ENCODE measurements around the gene CCK. TPM values are rescaled to one million over a fixed set of nuclear protein-coding genes. Genes with fewer than 3 reads are reported as not detected.

The CCK gene
- total and polyA plus RNA-seq, 2 experiments from 2014 or later: 3.1 to 4.2 TPM

DNA sequence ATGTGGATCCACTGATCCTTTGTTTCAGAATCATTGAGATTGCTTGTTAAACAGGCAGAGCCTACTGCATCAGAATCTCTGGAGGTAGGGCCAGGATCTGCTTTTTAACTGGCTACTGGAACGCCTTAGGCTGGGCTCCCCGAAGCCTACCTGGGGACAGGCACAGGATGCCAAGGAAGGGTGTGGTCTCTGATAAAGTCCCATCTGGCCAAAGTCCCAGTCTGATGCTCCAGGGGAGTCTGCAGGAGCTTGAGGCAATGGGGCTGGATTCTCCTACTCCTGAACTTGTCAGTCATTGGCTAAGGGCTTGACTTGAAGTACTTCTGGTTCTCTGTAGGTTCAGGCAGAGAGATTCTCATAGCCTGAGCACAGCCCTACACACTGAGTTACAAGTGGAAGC, 22.4 kb upstream of the CCK start:
- Histone ChIP-seq H3K79me2 (replicated peaks; ENCODE audit: insufficient read depth) (no peaks in the 10 kb centered on the region), H3K36me3 (ENCODE audit: insufficient read depth) (no peaks in the 10 kb centered on the region), H3K4me1 (ENCODE audit: insufficient read depth) (no peaks in the 10 kb centered on the region), H3K4me3 (no peak overlapping the region), H3K4me2 (no peak overlapping the region), H3F3A (replicated peaks; ENCODE audit: low read depth) (no peaks in the 10 kb centered on the region), H2AFZ (no peak overlapping the region), H3K9me2 (ENCODE audit: insufficient read depth) (0 out of 2 replicates have a peak, but pooled peaks cover 6% of the 10 kb centered on the region), H3K27me3 (ENCODE audit: insufficient read depth) (no peaks in the 10 kb centered on the region), H3K27ac (ENCODE audit: low read depth) (no peak overlapping the region), H4K20me1 (replicated peaks; ENCODE audit: insufficient read depth) (no peaks in the 10 kb centered on the region)
- no peaks in the 10 kb centered on the region for H3K4me1 Mint-ChIP-seq
- DNase-seq (ENCODE audit: low spot score): no peak
- H3K9me3 Mint-ChIP-seq: peaks cover 39% of the 10 kb centered on the region
- peaks cover 11% of the 10 kb centered on the region for H3K36me3 Mint-ChIP-seq (ENCODE audit: low read depth)
- H3K27me3 Mint-ChIP-seq (ENCODE audit: insufficient read depth, low read depth, poor library complexity): peaks cover 3% of the 10 kb centered on the region
- no peak for ATAC-seq
- no peak overlapping the region for H3K4me3 Mint-ChIP-seq
- H3K27ac Mint-ChIP-seq: no peak overlapping the region
- TF ChIP-seq, protein P1, sequence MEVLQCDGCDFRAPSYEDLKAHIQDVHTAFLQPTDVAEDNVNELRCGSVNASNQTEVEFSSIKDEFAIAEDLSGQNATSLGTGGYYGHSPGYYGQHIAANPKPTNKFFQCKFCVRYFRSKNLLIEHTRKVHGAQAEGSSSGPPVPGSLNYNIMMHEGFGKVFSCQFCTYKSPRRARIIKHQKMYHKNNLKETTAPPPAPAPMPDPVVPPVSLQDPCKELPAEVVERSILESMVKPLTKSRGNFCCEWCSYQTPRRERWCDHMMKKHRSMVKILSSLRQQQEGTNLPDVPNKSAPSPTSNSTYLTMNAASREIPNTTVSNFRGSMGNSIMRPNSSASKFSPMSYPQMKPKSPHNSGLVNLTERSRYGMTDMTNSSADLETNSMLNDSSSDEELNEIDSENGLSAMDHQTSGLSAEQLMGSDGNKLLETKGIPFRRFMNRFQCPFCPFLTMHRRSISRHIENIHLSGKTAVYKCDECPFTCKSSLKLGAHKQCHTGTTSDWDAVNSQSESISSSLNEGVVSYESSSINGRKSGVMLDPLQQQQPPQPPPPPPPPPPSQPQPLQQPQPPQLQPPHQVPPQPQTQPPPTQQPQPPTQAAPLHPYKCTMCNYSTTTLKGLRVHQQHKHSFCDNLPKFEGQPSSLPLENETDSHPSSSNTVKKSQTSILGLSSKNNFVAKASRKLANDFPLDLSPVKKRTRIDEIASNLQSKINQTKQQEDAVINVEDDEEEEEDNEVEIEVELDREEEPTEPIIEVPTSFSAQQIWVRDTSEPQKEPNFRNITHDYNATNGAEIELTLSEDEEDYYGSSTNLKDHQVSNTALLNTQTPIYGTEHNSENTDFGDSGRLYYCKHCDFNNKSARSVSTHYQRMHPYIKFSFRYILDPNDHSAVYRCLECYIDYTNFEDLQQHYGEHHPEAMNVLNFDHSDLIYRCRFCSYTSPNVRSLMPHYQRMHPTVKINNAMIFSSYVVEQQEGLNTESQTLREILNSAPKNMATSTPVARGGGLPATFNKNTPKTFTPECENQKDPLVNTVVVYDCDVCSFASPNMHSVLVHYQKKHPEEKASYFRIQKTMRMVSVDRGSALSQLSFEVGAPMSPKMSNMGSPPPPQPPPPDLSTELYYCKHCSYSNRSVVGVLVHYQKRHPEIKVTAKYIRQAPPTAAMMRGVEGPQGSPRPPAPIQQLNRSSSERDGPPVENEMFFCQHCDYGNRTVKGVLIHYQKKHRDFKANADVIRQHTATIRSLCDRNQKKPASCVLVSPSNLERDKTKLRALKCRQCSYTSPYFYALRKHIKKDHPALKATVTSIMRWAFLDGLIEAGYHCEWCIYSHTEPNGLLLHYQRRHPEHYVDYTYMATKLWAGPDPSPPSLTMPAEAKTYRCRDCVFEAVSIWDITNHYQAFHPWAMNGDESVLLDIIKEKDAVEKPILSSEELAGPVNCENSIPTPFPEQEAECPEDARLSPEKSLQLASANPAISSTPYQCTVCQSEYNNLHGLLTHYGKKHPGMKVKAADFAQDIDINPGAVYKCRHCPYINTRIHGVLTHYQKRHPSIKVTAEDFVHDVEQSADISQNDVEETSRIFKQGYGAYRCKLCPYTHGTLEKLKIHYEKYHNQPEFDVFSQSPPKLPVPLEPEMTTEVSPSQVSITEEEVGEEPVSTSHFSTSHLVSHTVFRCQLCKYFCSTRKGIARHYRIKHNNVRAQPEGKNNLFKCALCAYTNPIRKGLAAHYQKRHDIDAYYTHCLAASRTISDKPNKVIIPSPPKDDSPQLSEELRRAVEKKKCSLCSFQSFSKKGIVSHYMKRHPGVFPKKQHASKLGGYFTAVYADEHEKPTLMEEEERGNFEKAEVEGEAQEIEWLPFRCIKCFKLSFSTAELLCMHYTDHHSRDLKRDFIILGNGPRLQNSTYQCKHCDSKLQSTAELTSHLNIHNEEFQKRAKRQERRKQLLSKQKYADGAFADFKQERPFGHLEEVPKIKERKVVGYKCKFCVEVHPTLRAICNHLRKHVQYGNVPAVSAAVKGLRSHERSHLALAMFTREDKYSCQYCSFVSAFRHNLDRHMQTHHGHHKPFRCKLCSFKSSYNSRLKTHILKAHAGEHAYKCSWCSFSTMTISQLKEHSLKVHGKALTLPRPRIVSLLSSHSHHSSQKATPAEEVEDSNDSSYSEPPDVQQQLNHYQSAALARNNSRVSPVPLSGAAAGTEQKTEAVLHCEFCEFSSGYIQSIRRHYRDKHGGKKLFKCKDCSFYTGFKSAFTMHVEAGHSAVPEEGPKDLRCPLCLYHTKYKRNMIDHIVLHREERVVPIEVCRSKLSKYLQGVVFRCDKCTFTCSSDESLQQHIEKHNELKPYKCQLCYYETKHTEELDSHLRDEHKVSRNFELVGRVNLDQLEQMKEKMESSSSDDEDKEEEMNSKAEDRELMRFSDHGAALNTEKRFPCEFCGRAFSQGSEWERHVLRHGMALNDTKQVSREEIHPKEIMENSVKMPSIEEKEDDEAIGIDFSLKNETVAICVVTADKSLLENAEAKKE (CRISPR knock-in tag; IDR thresholded peaks at IDR 0.05): no peak
- TF ChIP-seq STAT1 (IDR thresholded peaks at IDR 0.05; ENCODE audit: unreplicated experiment) (no peak), EZH2 (IDR thresholded peaks at IDR 0.05; ENCODE audit: low read depth, unreplicated experiment) (no peak), JUNB (IDR thresholded peaks at IDR 0.05; ENCODE audit: unreplicated experiment) (no peak), POLR2AphosphoS5 (IDR thresholded peaks at IDR 0.05; ENCODE audit: low read depth) (no peak), ZNF331 (CRISPR knock-in tag; IDR thresholded peaks at IDR 0.05; ENCODE audit: low read depth) (no peak), NANOG (IDR thresholded peaks at IDR 0.05; ENCODE audit: borderline replicate concordance) (no peak), EZH2phosphoT487 (IDR thresholded peaks at IDR 0.05; ENCODE audit: unreplicated experiment) (no peak), ZNF114 (CRISPR knock-in tag; IDR thresholded peaks at IDR 0.05) (no peak), CREB1 (CRISPR knock-in tag; IDR thresholded peaks at IDR 0.05; ENCODE audit: low read depth) (no peak)
- TF ChIP-seq, protein P2, sequence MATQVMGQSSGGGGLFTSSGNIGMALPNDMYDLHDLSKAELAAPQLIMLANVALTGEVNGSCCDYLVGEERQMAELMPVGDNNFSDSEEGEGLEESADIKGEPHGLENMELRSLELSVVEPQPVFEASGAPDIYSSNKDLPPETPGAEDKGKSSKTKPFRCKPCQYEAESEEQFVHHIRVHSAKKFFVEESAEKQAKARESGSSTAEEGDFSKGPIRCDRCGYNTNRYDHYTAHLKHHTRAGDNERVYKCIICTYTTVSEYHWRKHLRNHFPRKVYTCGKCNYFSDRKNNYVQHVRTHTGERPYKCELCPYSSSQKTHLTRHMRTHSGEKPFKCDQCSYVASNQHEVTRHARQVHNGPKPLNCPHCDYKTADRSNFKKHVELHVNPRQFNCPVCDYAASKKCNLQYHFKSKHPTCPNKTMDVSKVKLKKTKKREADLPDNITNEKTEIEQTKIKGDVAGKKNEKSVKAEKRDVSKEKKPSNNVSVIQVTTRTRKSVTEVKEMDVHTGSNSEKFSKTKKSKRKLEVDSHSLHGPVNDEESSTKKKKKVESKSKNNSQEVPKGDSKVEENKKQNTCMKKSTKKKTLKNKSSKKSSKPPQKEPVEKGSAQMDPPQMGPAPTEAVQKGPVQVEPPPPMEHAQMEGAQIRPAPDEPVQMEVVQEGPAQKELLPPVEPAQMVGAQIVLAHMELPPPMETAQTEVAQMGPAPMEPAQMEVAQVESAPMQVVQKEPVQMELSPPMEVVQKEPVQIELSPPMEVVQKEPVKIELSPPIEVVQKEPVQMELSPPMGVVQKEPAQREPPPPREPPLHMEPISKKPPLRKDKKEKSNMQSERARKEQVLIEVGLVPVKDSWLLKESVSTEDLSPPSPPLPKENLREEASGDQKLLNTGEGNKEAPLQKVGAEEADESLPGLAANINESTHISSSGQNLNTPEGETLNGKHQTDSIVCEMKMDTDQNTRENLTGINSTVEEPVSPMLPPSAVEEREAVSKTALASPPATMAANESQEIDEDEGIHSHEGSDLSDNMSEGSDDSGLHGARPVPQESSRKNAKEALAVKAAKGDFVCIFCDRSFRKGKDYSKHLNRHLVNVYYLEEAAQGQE (IDR thresholded peaks at IDR 0.05; ENCODE audit: unreplicated experiment): no peak
- TF ChIP-seq, protein P3, sequence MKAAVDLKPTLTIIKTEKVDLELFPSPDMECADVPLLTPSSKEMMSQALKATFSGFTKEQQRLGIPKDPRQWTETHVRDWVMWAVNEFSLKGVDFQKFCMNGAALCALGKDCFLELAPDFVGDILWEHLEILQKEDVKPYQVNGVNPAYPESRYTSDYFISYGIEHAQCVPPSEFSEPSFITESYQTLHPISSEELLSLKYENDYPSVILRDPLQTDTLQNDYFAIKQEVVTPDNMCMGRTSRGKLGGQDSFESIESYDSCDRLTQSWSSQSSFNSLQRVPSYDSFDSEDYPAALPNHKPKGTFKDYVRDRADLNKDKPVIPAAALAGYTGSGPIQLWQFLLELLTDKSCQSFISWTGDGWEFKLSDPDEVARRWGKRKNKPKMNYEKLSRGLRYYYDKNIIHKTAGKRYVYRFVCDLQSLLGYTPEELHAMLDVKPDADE (IDR thresholded peaks at IDR 0.05): no peak
- TF ChIP-seq, protein P4, sequence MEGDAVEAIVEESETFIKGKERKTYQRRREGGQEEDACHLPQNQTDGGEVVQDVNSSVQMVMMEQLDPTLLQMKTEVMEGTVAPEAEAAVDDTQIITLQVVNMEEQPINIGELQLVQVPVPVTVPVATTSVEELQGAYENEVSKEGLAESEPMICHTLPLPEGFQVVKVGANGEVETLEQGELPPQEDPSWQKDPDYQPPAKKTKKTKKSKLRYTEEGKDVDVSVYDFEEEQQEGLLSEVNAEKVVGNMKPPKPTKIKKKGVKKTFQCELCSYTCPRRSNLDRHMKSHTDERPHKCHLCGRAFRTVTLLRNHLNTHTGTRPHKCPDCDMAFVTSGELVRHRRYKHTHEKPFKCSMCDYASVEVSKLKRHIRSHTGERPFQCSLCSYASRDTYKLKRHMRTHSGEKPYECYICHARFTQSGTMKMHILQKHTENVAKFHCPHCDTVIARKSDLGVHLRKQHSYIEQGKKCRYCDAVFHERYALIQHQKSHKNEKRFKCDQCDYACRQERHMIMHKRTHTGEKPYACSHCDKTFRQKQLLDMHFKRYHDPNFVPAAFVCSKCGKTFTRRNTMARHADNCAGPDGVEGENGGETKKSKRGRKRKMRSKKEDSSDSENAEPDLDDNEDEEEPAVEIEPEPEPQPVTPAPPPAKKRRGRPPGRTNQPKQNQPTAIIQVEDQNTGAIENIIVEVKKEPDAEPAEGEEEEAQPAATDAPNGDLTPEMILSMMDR (conservative IDR thresholded peaks at IDR 0.05; ENCODE audit: low read depth in 2 of 2): no peak

Data from GM23338 (cell line).